ENCODE measurements around the gene TAPT1.

TAPT1 gene

DNA sequence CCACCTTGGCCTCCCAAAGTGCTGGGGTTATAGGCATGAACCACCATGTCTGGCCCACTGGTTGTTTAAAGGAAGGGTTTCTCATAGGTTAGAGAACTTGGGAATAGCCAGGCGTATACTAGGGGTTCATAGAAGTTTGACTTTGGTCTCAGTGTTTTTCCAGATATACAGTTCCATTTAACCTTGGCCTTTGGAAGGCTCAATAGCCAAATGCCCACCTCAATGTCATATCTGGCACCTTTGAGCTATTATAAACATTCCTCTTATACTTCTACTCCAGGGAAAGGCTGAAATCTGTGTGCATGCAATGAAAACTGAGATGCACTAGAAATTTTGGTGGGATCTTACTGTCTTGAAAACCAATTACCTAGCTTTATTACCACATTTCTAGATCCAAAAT, 95.0 kb downstream of the TAPT1 start:
- no peak for DNase-seq (ENCODE audit: low spot score)

DNA sequence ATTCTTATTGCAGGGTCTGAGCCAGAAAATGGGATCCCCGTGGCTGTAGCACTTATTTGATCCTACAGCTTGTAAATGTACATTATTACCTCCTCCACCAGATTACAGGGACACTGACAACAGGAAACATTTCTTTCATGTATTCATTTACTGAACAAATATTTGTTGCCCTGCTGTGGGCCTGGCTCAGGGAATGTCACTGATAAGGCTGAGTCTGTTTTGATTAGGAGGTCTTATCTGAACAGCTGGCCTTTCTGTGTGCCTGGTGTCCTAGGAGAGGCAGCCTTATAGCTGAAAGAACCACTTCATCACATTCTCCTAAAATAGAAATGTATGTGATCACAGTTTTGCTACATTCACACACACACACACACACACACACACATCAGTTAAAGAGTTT, 96.9 kb downstream of the TAPT1 start:
- no peak for DNase-seq (ENCODE audit: low spot score)

DNA sequence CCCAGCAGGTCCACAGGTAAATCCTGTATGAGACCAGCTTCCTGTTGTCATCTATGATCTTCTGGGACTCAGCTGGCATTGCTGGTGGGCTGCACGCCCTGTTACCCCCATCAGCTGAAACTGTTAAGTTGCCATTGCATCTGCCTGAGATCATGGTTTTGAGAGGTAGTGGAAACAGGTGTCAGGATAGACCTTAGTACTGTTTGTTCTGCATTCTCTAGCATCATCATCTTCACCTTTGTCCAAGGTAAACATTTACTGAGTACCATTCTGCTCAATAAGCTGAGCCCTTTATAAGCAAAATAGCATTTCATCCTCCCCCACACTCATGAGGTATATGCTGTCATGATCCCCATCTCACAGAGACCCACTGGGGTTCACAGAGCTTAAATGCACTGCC, 99.6 kb downstream of the TAPT1 start:
- DNase-seq (ENCODE audit: low spot score), result no peak

DNA sequence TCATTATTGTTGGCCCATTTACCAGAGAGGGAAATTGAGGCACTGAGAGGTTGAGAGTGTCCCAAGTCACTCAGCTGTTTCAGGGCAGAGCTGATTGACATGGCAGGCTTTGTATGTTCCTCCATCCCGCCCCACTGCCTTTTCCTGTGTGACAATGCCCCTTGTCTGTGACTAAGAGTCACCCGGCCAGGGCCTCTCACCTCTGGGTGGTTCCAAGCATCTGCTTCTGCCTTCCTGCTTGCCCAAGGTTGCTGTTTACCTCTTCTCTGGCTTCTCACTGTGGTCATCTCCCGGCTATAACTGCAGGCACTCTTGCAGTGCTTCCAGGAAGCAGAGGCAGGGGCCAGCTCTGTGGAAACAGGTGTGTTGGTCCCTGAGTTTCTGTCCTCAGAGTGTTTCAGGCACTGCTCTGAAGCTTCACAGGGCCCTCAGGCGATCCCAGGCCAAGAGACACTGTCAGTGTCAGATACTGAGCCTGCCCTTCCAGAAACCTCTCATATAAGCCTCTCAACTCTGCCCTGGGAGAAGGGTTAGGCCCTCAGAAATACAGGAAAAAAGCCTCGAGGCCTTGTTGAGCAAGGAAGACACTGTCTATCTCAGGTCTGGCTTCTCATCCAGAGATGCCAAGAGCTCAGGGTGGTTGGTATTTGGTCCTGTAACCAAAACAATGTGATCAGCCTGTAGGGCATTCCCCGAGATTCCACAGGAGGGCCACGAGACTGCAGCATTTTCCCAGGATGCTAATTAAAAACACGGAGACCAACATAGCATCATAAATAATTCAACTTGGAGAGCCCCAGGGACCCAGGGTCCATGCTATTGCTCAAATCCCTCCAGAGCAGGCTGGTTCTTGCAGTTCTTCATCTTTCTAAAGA, 100.5 kb downstream of the TAPT1 start:
- DNase-seq (ENCODE audit: low spot score), result no peak

DNA sequence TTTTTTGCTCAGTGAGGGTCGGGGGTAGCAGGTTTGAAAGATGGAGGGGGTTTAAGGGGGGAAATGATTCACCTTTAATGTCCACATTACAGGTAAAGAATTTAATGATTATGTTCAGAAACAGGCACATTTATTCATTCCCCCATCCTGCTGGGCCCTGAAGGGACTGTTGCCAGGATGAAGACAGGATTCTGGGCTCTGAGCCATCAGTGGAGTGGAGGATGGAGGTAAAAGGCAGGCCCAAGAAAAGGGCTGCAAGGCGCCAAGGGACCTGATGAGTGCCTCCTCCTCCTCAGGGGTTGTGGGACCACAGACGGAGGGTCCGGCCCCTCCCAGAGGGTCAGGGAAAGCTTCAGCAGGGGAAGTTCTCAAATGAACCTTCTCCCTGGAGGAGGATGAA, 102.0 kb downstream of the TAPT1 start:
- DNase-seq (ENCODE audit: low spot score), result no peak

DNA sequence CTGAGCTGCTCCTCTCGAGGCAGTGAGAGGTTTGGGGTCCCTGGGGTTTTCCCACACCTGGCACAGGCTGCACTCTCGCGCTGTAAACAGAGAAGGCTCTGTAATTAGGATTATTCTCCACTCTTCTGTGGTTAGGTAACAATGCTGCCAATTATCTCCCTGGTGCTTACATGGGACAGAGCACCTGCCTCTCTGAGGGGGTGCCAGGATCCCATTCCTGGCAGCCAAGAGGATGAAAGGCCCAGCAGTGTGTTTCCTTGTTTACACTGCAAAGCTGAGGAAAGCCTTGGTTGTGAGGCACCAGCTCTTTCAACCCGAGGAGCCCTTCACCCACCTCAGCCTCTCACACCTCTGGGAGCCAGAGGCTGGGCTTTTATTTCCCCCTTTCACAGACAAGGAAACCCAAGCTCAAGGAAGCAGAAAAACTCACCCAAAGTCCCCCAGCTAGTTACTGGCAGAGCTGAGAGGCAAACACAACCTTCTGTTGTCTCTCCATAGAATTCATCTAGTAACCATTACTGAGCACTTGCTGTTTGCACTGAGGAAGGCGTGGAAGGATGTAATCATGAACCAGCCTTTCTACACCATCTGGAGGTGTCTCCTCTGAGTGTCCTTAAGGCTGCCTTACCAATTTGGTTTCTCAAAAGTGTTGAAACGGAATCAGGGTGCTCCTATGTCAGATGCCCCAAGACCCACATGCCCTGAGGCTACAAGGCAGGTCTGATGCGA, 102.8 kb downstream of the TAPT1 start:
- no peak for DNase-seq (ENCODE audit: low spot score)

DNA sequence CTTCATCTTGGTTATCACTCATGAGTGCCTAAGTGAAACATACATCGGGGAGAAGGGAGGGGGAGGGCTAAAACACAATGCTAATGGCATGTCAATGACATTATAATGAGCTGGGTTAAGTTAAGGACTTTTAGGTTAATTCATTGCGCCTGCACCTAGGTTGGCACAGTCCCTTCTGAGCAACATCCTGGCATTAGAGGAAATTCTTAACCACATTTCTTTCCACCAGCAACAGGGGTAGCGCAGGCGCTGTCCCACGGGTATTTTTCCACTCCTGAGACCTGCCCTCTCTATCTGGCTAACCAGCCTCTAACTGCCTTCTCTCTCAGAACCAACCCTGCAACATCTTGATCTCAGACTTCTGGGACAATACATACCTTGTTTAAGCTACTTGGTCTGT, 103.5 kb downstream of the TAPT1 start:
- DNase-seq (ENCODE audit: low spot score), result no peak

DNA sequence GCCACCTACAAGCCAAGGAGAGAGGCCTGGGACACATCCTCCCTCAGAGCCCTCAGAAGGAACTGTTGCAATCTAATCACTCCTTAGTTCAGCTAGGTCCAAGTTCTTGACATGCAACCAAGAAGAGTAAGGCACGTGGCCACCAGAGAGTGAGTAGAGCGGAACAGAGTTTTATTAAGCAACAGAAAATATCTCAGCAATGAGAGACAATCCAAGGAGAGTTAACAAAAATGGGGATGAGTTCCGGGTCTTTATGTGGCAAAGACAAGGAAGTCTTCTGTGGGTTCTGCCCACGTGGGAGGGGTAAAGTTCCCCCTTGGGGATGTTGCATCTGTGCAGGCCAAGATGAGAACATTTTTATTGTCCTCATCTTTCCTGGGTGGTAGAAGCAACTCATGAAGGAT, 104.0 kb downstream of the TAPT1 start:
- no peak for DNase-seq (ENCODE audit: low spot score)

DNA sequence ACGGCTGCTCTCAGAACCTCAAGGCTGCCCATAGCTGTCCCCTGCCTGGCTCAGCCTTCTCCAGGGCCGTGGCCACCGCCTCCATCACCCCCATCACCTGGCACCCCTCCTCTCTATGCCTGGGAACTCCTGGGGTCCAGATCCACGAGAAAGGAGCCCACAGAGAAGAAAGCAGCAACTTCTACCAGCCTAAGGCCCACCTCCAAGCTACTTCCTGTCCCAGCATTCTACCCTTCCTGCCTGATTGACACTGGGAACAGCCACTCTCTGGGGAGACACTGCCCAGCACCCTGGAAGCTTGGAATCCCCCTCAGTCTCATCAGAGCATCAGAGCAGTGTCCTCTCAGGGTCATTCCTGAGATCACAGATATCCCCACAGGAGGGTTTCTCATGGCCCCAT, 105.6 kb downstream of the TAPT1 start:
- no peak for DNase-seq (ENCODE audit: low spot score)

DNA sequence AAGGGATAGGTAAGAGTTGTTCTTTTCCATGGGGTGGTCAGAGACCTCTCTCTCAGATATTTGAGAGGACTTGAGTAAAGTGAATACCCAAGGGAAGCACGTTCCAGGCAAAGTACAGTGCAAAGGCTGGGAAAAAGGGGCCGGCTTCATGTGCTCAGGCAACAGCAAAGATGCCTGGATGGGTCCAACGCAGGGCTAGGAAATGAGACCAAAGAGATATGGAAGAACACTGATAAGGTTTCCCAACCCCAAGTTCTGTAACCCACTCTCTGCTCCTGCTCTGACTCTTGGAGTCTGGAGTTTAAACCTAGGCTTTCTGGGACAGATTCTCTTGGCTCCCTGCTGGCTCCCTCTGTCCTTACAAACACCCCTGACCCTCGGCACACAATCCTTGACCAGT, 106.3 kb downstream of the TAPT1 start:
- no peak for DNase-seq (ENCODE audit: low spot score)

DNA sequence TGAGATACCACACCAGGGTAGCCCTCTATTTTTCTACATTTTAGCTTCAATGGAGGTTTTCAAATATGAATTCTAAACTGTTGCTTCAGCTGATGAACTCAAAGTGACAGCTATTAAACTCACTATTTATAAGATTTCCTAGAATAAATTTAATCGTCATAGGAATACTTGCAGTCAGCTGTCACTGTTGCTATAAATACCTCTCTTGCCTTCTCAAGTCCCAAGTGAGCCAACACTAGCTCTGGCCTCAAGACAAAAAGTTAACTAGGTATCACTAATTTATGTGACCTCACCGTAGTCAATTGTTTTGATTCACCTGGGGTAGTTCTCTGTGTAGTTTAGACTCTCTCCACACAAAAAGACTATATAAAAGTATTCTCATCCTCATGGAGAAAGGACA, 108.2 kb downstream of the TAPT1 start:
- DNase-seq (ENCODE audit: low spot score), result no peak

DNA sequence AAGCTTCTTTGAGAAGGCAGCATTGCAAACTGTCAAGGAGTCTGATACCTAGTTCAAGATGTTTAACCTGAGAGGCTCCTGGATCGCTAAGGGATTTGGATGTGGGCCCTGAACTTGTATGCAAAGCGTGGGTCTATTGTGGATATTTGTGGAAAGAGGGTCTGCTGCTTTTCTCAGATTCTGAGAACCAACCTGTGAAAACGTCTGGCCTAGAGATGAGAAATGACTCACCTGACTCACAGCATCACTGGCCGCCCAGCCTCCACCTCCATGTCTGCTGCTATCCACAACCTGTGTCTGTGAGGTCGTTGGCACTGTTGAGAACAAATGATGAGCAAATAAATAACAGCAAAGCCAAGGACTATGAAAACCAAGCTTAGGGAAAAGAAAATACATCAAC, 109.1 kb downstream of the TAPT1 start:
- DNase-seq (ENCODE audit: low spot score), result no peak

DNA sequence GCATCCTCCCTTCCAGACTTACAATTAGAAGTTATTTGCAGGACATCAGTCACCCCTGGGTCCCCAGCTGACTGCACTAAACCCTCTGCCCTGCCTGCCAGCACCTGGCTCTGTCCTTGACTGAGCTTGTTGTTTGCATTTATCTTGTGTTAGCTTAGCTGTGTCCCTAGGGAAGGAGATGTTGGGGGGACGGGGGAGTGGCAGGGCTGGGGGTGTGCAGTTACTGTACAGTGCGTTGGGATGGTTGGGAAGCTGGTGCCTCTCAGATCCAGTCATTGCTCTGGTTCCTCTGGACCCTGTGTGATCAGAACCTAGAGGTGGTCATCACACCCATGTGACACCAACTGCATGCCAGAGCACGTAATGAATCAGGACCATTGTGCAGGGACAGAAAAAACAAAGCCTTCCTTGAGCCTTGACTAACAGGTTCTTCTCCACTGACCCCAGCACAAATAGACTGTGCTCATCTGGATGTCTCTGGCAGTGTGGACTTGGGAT, 109.7 kb downstream of the TAPT1 start:
- no peak for DNase-seq (ENCODE audit: low spot score)

DNA sequence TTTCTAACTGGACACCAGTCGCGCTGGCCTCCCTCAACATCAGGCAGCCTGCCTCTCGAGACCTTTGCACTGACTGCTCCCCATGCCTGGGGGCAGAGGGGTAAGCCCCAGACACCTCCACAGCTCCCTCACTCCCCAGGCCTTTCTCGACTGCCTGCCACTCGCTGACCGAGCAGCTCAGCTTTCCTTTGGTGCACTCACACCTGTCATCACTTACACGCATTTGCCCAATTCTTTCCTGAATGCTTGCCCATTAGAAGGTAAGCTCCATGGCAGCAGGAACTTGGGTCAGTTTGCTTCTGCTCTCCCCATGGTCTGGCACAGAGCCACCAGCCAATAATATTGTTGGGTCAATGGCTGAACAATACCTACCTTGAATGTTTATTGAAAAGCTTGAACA, 110.3 kb downstream of the TAPT1 start:
- no peak for DNase-seq (ENCODE audit: low spot score)

DNA sequence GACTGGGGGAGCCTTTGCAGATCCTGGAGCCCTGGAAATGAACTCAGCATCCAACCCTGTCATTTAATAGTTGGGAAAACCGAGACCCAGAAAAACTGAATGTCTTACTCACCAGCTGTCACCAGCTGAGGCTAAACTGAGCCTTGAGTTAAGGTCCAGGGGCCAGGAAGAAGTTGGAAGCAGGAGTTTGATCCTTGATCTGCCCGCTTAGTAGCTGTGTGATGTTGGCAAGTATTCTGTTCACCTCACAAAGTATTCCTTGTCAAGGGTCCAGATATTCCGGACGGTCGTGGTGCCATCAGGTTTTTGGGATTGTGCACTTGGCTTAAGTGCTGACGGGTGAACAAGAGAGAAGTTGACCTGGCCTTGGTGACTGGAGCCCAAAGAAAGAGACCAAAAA, 111.7 kb downstream of the TAPT1 start:
- DNase-seq (ENCODE audit: low spot score), result no peak

DNA sequence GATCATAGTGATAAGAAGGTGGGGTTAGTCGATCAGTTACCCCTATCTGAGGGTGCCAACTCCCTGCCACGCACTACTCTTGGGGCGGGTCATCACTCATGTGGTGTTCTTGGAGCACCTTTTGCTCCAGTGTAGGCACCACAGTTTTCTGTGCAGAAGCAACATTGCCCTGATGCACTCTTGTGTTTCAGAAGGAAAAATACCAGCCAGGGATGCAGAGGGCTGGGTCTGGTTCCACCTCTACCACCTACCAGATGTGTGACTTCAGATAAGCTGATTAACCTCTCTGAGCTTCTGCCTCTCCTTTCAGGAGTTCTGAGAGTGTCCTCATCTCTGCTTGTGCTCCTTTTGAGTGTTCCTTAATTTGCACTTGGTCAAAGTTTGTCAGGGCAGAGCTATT, 112.5 kb downstream of the TAPT1 start:
- DNase-seq (ENCODE audit: low spot score), result no peak

DNA sequence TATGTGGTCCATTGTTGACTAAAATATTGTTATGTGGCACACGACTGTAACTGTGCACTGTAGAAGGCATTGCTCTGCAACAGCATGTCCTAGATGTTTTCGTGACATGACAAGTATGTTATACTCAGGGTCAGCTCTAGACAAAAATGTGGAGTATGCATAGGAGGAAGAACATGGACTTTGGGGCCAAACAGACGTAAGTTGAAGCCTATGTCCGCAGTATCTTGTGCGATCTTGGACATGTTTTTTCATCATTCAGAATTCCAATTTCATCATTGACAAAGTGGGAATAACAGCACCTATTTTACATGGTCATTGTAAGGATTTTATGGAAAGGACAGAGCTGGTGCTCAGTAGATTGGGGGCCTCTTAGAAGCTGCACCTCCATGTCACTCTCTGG, 114.7 kb downstream of the TAPT1 start:
- DNase-seq (ENCODE audit: low spot score), result no peak

DNA sequence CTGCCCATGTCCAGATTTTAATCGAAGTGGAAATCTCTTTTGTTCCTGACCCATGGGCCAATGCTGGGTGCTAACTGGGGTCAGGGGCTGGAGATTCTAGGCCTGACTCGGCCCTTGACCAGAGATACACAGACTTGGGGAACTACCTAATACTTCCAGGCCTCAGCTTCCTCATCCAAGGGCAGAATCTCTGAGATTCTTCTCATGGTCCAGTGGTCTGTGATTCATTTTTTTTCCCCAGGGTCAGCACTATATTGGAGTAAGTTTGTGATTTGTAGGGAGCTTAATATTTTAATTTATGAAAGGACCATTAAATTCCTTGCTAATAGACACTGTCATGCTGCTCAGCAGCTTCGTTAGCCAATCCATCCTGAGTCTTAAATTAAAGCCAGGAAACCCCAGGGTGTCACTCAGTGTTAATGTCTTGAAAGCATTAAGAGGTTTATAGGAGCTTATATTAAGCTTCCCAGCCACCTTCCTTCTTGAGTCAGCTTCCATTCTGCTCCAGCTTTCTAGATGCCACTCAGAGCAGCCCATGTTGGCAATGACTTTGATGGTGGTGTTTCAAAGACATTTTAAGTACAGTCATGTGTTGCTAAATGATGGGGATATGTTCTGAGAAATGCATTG, 115.5 kb downstream of the TAPT1 start:
- DNase-seq (ENCODE audit: low spot score), result no peak
